Fibroblast of lung (primary cell): ENCODE results near the gene ZBP1. TPM values are rescaled to one million over a fixed set of nuclear protein-coding genes. Genes with fewer than 3 reads are reported as not detected.

Source experiments
- DNase-seq, 2 donors: peaks; one replicate each; pipeline versions ENCODE4 v3.0.0 to v3.0.0-alpha.2; 2010; ENCODE audit warnings: low read depth in 2 of 2
- H2AFZ ChIP-seq: 2 replicates; pipeline ENCODE4 v1.5.1; 2012; ENCODE audit warnings: low read length, control low read depth, inconsistent platforms
- H3K27ac ChIP-seq: 2 replicates; pipeline ENCODE4 v1.5.1; 2011; ENCODE audit warnings: low read length, control low read depth; ENCODE audit not compliant: insufficient read depth
- H3K27me3 ChIP-seq: 2 replicates; pipeline ENCODE4 v1.5.1; 2011; ENCODE audit warnings: mild to moderate bottlenecking, low read length; ENCODE audit not compliant: control insufficient read depth, insufficient read depth
- H3K36me3 ChIP-seq: 2 replicates; pipeline ENCODE4 v1.5.1; 2011; ENCODE audit warnings: low read length; ENCODE audit not compliant: control insufficient read depth, insufficient read depth
- H3K4me1 ChIP-seq: 2 replicates; pipeline ENCODE4 v1.5.1; 2011; ENCODE audit warnings: low read length; ENCODE audit not compliant: control insufficient read depth, insufficient read depth; ENCODE audit errors: extremely low read depth
- H3K4me2 ChIP-seq: 2 replicates; pipeline ENCODE4 v1.5.1; 2011; ENCODE audit warnings: low read length, control low read depth; ENCODE audit not compliant: insufficient read depth; ENCODE audit errors: extremely low read depth
- H3K4me3 ChIP-seq, 4 experiments: fragments of 200-600 bp in 1 of 4; sonication (generic) in 1 of 4; replicated peaks in 1 of 4; 2 replicates each; pipeline ENCODE4 v1.5.1; 2011 to 2016; ENCODE audit warnings: low read length in 4 of 4, low read depth in 3 of 4, mild to moderate bottlenecking in 3 of 4, control low read depth in 2 of 4, inconsistent platforms in 1 of 4, mixed read lengths in 1 of 4; ENCODE audit not compliant: insufficient read depth in 1 of 4; ENCODE audit errors: control extremely low read depth in 1 of 4
- H3K79me2 ChIP-seq: 2 replicates; pipeline ENCODE4 v1.5.1; 2012; ENCODE audit warnings: mild to moderate bottlenecking, low read length, inconsistent platforms; ENCODE audit not compliant: control insufficient read depth, insufficient read depth
- H3K9ac ChIP-seq: 2 replicates; pipeline ENCODE4 v1.5.1; 2011; ENCODE audit warnings: mild to moderate bottlenecking, low read length, control low read depth; ENCODE audit not compliant: insufficient read depth
- H3K9me3 ChIP-seq: 2 replicates; pipeline ENCODE4 v1.5.1; 2012; ENCODE audit warnings: low read depth, low read length; ENCODE audit not compliant: control insufficient read depth, insufficient read depth
- H4K20me1 ChIP-seq: 2 replicates; pipeline ENCODE4 v1.5.1; 2011; ENCODE audit warnings: low read length; ENCODE audit not compliant: control insufficient read depth, insufficient read depth; ENCODE audit errors: extremely low read depth
- EZH2 ChIP-seq: IDR thresholded peaks from 2 replicates; pipeline ENCODE4 v1.5.1; 2012; ENCODE audit warnings: low read length, control low read depth, mild to moderate bottlenecking; ENCODE audit errors: missing control alignments
- polyA plus RNA-seq, 2 donors: library from polyadenylated mRNA; depleted of rRNA in 1 of 2; stranded (reverse) in 1 of 2; unstranded in 1 of 2; fragments of >200 nt; gene quantifications; 2 replicates each; pipeline ENCODE4 v1.2.1, GENCODE V29; 2011 to 2012; ENCODE audit warnings: missing spikeins in 1 of 2
- total RNA-seq: library from RNA; depleted of rRNA; stranded (reverse); fragments of >200 nt; gene quantifications from 2 replicates; pipeline ENCODE4 v1.2.1, GENCODE V29; 2014
- TF ChIP-seq, protein P1 (sequence below), 2 donors: IDR thresholded peaks in 1 of 2; conservative IDR thresholded peaks in 1 of 2; 1 replicate in 1 of 2; 2 replicates in 1 of 2; pipeline ENCODE4 v1.5.1; 2011 to 2012; ENCODE audit warnings: low read length in 2 of 2, control low read depth in 1 of 2, inconsistent platforms in 1 of 2, low read depth in 1 of 2, mild to moderate bottlenecking in 1 of 2

Gene ZBP1
- total and polyA plus RNA-seq, 2 donors (not counting 1 experiment from before 2014, with no cell fraction given), result not detected

DNA sequence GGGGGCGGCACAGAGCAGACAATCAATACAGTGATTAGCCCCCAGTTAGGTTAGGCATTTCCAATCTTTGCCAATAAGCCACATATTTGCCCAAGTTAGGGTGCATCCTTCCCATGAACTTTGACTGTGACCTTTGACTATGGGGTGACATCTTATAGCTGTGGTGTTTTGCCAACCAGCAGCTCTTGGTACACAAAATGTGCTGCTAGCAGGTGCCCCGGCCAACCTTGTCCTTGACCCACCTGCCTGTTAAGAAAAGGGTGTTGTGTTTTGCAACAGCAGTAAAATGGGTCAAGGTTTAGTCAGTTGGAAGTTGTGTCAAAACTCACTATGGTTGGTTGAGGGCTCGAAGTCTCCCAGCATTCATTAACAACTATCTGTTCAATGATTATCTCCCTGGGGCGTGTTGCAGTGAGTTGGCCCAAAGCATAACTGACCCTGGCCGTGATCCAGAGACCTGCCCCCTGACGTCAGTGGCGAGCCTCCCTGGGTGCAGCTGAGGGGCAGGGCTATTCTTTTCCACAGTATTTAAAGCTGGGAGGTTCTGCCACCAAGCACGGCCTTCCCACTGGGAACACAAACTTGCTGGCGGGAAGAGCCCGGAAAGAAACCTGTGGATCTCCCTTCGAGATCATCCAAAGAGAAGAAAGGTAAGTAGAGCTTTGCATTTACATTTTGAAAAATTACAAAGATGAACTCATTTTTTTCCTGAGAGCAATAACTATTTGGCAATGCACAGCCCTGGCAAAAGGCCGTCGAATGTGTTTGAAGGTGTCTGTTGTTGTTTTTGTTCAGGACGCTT is 59.5 kb downstream of the ZBP1 start, which contains the start of gene PCK1:
TSS of gene PCK1 (plus strand) at position 557 of the 802 bp plus-strand sequence. CDS start 302 bp downstream, outside the sequence.
- Histone ChIP-seq H3K36me3 (no peaks in the 10 kb centered on the region), H3K4me2 (no peak within 1 kb of the TSS), H3K9me3 (no peaks in the 10 kb centered on the region), H3K27me3 (peaks cover 3% of the 10 kb centered on the region), H3K27ac (no peak within 1 kb of the TSS), H2AFZ (no peak within 1 kb of the TSS), H3K4me1 (no peaks in the 10 kb centered on the region), H3K9ac (no peak within 1 kb of the TSS), H4K20me1 (no peaks in the 10 kb centered on the region), H3K79me2 (no peaks in the 10 kb centered on the region), H3K4me3 (no peak within 1 kb of the TSS)
- peak in 1 of 2 donors; percentile 5 for DNase-seq
- TF ChIP-seq, protein P1, sequence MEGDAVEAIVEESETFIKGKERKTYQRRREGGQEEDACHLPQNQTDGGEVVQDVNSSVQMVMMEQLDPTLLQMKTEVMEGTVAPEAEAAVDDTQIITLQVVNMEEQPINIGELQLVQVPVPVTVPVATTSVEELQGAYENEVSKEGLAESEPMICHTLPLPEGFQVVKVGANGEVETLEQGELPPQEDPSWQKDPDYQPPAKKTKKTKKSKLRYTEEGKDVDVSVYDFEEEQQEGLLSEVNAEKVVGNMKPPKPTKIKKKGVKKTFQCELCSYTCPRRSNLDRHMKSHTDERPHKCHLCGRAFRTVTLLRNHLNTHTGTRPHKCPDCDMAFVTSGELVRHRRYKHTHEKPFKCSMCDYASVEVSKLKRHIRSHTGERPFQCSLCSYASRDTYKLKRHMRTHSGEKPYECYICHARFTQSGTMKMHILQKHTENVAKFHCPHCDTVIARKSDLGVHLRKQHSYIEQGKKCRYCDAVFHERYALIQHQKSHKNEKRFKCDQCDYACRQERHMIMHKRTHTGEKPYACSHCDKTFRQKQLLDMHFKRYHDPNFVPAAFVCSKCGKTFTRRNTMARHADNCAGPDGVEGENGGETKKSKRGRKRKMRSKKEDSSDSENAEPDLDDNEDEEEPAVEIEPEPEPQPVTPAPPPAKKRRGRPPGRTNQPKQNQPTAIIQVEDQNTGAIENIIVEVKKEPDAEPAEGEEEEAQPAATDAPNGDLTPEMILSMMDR (conservative IDR thresholded peaks at IDR 0.05 in 1 of 2, IDR thresholded peaks at IDR 0.05 in 1 of 2; ENCODE audit: low read depth in 1 of 2, low read length in 2 of 2), result no peak
- no peak for TF ChIP-seq EZH2

DNA sequence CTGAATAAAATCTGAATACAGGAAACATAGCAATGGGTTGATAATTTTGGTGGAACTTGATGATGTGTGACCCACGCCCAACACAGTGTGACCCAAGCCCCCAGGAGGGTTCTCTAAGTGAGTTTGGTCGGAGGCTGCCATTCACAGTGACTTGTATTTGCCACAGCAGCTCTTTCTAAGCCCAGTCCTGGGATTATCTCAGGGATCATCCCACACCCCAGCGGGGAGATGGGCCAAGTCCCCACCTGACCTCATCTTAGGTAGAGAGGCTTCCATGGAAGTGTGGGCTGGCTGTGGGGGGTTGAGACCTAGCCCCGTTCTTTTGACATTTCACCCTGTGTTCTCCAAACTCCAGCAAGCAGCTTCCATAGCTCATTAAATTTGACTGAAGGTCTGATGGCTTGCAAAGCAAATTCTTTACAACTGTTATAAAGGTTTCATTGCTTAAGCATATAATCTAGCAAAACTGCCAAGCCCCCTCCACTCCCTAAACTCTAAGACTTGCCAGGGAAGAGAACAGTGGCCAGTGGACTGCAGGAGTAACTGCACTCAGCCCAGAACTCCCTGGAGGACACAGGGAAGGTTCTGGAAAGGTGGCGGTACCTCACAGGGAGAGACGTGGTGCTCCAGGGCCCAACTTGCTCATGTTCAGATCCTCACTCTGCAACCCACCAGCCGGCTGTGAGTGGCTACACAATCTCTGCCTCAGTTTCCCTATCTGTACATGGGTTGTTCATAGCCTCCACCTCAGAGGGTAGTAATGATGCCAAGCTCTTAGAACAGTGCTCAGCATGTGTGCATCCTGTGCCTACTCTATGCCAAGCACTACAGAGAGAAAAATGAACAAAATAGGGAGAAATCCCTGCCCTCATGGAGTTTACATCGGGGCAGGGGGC is 60.3 kb downstream of the ZBP1 start:
- TF ChIP-seq, protein P1 (conservative IDR thresholded peaks at IDR 0.05 in 1 of 2, IDR thresholded peaks at IDR 0.05 in 1 of 2; ENCODE audit: low read depth in 1 of 2, low read length in 2 of 2), result no peak
- TF ChIP-seq EZH2, result no peak
- Histone ChIP-seq H3K27me3 (peaks cover 3% of the 10 kb centered on the region), H3K36me3 (no peaks in the 10 kb centered on the region), H3K4me3 (no peak overlapping the region), H3K4me1 (no peaks in the 10 kb centered on the region), H3K4me2 (no peak overlapping the region), H3K9me3 (no peaks in the 10 kb centered on the region), H2AFZ (no peak overlapping the region), H3K79me2 (no peaks in the 10 kb centered on the region), H3K27ac (no peak overlapping the region), H4K20me1 (no peaks in the 10 kb centered on the region), H3K9ac (no peak overlapping the region)
- DNase-seq, result no peak

DNA sequence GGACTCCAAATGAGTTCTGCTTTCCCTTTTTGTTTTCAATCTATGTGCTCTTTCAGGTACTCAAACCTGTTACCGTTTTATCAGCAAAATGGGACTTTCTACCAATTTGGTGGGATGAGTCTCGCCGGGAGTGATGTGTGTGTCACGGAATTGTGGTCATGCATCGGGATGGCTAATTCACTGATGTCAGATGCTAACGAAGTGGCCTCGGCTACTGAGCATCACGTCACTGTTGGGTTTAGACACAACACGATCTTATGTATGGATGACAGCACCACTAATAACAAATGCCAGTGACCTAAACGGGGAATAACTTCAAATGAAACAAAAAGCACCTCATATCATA is 61.0 kb downstream of the ZBP1 start:
- H3K79me2 ChIP-seq, result no peaks in the 10 kb centered on the region
- no peaks in the 10 kb centered on the region for H4K20me1 ChIP-seq
- DNase-seq, result no peak
- no peaks in the 10 kb centered on the region for H3K9me3 ChIP-seq
- H3K4me3 ChIP-seq, result no peak overlapping the region
- H3K4me2 ChIP-seq, result no peak overlapping the region
- H3K36me3 ChIP-seq, result no peaks in the 10 kb centered on the region
- H2AFZ ChIP-seq, result no peak overlapping the region
- H3K27ac ChIP-seq, result no peak overlapping the region
- no peaks in the 10 kb centered on the region for H3K4me1 ChIP-seq
- TF ChIP-seq, protein P1 (conservative IDR thresholded peaks at IDR 0.05 in 1 of 2, IDR thresholded peaks at IDR 0.05 in 1 of 2; ENCODE audit: low read depth in 1 of 2, low read length in 2 of 2), result no peak
- no peak overlapping the region for H3K9ac ChIP-seq
- H3K27me3 ChIP-seq, result peaks cover 3% of the 10 kb centered on the region
